ENCODE results near the gene NDRG3.

DNA sequence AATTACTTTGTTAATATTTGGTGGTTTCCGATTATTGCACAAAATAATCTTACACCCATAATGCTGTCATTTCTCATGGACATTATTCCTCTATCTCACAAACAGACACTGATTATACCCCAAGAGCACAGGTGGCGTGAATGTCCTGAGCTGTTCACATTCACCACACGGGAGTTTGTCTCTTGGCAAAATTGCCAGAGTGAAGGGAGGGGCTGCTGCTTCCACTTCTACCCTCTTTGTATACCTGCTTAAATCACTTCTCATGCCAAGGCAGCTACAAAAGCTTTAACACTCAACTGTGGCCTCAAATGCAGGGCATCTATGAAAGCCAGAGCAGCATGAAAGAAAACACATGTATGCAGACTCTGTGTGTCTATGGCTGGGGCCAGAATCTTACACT is 58.0 kb downstream of the NDRG3 start:
- TF ChIP-seq CTCF (IDR thresholded peaks at IDR 0.05) (no peak), POLR2A (IDR thresholded peaks at IDR 0.05) (no peak)
